K562 (cell line): Measurements from ENCODE around the gene YKT6.

Experiments
- CBX5 ChIP-seq: IDR thresholded peaks from 2 replicates; pipeline ENCODE4 v1.6.1; 2014; ENCODE audit warnings: low read depth, borderline replicate concordance
- CREB1 ChIP-seq, 2 experiments: sonication (generic) in 1 of 2; formaldehyde crosslinking in 1 of 2; IDR thresholded peaks; 2 replicates each; pipeline versions ENCODE4 v1.6.1 to v1.8.0; 2012 to 2022; ENCODE audit warnings: inconsistent platforms in 1 of 2, mild to moderate bottlenecking in 1 of 2, missing genetic modification reagents in 1 of 2, moderate library complexity in 1 of 2
- CSDE1 ChIP-seq, 2 experiments: fragments of 450-650 bp; IDR thresholded peaks; 2 replicates each; pipeline ENCODE4 v1.6.1; 2016; ENCODE audit warnings: mild to moderate bottlenecking in 1 of 2
- LARP7 ChIP-seq: fragments of 450-650 bp; IDR thresholded peaks from 2 replicates; pipeline ENCODE4 v1.6.1; 2016
- NFIX ChIP-seq: fragments of 250-450 bp; sonication (Bioruptor Pico); IDR thresholded peaks from 2 replicates; pipeline ENCODE4 v1.4.0; 2020; ENCODE audit warnings: low read depth, mild to moderate bottlenecking, moderate library complexity
- RBM34 ChIP-seq: fragments of 200-400 bp; formaldehyde crosslinking; IDR thresholded peaks from 2 replicates; pipeline ENCODE4 v1.6.1; 2018; ENCODE audit warnings: low read length, borderline replicate concordance; ENCODE audit not compliant: insufficient read depth
- SAFB2 ChIP-seq: fragments of 200-400 bp; formaldehyde crosslinking; IDR thresholded peaks from 2 replicates; pipeline ENCODE4 v1.6.1; 2018; ENCODE audit warnings: borderline replicate concordance, low read length, low read depth, moderate library complexity; ENCODE audit not compliant: severe bottlenecking
- SIN3A ChIP-seq, 2 experiments: fragments of 150-350 bp in 1 of 2; IDR thresholded peaks; 2 replicates each; pipeline ENCODE4 v1.6.1; 2011 to 2016; ENCODE audit warnings: borderline replicate concordance in 2 of 2, low read depth in 2 of 2, low read length in 2 of 2, mild to moderate bottlenecking in 2 of 2, moderate library complexity in 2 of 2; ENCODE audit not compliant: control insufficient read depth in 1 of 2
- ZBTB8A ChIP-seq: fragments of 450-650 bp; IDR thresholded peaks from 2 replicates; pipeline ENCODE4 v1.6.1; 2018; ENCODE audit warnings: mild to moderate bottlenecking, moderate library complexity; ENCODE audit not compliant: partially characterized antibody
- ZNF780A ChIP-seq: fragments of 250-450 bp; sonication (Bioruptor Pico); IDR thresholded peaks from 2 replicates; pipeline ENCODE4 v1.5.0; 2021; ENCODE audit warnings: mild to moderate bottlenecking
- TF ChIP-seq, protein P1 (sequence below), 2 experiments: fragments of 450-650 bp; formaldehyde crosslinking in 1 of 2; IDR thresholded peaks; 2 replicates each; pipeline versions ENCODE4 v1.4.0 to v1.6.1; 2014 to 2020; ENCODE audit warnings: mild to moderate bottlenecking in 2 of 2, borderline replicate concordance in 1 of 2, low read depth in 1 of 2
- TF ChIP-seq, protein P2 (sequence below), 2 experiments: fragments of 450-650 bp in 1 of 2; sonication (generic) in 1 of 2; formaldehyde crosslinking in 1 of 2; IDR thresholded peaks; 2 replicates each; pipeline versions ENCODE4 v1.7.1 to v1.9.0; 2016 to 2022; ENCODE audit warnings: inconsistent platforms in 1 of 2, mild to moderate bottlenecking in 1 of 2, missing genetic modification reagents in 1 of 2
- TF ChIP-seq, protein P3 (sequence below), 3 experiments: IDR thresholded peaks in 2 of 3; conservative IDR thresholded peaks in 1 of 3; 2 replicates each; pipeline ENCODE4 v1.5.1; 2011 to 2012; ENCODE audit warnings: low read length in 3 of 3, mild to moderate bottlenecking in 3 of 3, control low read depth in 2 of 3, improper control_type of control experiment in 1 of 3, inconsistent platforms in 1 of 3, low read depth in 1 of 3, mixed read lengths in 1 of 3, moderate library complexity in 1 of 3; ENCODE audit not compliant: insufficient read depth in 2 of 3

DNA sequence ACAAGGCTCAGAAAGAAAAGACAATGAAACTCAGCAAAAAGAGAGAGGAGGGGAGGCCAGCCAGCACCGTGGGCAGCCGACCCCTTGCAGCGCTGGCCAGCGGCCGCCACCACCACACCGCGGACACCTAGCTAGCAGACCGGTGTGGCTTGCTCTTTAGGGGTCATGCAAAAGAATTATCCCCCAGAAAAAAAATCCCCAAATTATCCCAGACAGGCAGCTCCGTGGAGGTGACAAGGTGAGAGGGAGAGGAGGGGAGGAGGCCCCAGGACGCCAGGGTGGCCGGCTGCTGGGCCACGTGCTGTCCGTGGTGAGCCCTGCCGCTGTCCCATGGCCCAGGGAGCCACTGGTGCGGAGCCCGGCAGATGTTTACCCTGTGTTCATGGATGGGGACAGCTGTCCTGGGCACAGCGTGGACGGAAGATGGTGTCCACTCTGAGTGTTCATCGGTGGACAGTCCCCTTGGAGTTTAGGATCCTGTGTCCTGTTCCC is 16.5 kb downstream of the YKT6 start:
- TF ChIP-seq ZNF780A: no peak
- TF ChIP-seq SIN3A (IDR thresholded peaks at IDR 0.05; ENCODE audit: borderline replicate concordance in 2 of 2, control insufficient read depth in 1 of 2, low read depth in 2 of 2, low read length in 2 of 2): no peak
- no peak for TF ChIP-seq CREB1 (IDR thresholded peaks at IDR 0.05)
- TF ChIP-seq CREB1 (CRISPR knock-in tag; IDR thresholded peaks at IDR 0.05): no peak
- no peak for TF ChIP-seq CSDE1 (IDR thresholded peaks at IDR 0.05)
- no peak for TF ChIP-seq SAFB2
- TF ChIP-seq, protein P1, sequence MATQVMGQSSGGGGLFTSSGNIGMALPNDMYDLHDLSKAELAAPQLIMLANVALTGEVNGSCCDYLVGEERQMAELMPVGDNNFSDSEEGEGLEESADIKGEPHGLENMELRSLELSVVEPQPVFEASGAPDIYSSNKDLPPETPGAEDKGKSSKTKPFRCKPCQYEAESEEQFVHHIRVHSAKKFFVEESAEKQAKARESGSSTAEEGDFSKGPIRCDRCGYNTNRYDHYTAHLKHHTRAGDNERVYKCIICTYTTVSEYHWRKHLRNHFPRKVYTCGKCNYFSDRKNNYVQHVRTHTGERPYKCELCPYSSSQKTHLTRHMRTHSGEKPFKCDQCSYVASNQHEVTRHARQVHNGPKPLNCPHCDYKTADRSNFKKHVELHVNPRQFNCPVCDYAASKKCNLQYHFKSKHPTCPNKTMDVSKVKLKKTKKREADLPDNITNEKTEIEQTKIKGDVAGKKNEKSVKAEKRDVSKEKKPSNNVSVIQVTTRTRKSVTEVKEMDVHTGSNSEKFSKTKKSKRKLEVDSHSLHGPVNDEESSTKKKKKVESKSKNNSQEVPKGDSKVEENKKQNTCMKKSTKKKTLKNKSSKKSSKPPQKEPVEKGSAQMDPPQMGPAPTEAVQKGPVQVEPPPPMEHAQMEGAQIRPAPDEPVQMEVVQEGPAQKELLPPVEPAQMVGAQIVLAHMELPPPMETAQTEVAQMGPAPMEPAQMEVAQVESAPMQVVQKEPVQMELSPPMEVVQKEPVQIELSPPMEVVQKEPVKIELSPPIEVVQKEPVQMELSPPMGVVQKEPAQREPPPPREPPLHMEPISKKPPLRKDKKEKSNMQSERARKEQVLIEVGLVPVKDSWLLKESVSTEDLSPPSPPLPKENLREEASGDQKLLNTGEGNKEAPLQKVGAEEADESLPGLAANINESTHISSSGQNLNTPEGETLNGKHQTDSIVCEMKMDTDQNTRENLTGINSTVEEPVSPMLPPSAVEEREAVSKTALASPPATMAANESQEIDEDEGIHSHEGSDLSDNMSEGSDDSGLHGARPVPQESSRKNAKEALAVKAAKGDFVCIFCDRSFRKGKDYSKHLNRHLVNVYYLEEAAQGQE (IDR thresholded peaks at IDR 0.05; ENCODE audit: borderline replicate concordance): no peak
- TF ChIP-seq, protein P1 (CRISPR knock-in tag; IDR thresholded peaks at IDR 0.05; ENCODE audit: low read depth): no peak
- no peak for TF ChIP-seq NFIX (CRISPR knock-in tag)
- no peak for TF ChIP-seq RBM34
- TF ChIP-seq, protein P2, sequence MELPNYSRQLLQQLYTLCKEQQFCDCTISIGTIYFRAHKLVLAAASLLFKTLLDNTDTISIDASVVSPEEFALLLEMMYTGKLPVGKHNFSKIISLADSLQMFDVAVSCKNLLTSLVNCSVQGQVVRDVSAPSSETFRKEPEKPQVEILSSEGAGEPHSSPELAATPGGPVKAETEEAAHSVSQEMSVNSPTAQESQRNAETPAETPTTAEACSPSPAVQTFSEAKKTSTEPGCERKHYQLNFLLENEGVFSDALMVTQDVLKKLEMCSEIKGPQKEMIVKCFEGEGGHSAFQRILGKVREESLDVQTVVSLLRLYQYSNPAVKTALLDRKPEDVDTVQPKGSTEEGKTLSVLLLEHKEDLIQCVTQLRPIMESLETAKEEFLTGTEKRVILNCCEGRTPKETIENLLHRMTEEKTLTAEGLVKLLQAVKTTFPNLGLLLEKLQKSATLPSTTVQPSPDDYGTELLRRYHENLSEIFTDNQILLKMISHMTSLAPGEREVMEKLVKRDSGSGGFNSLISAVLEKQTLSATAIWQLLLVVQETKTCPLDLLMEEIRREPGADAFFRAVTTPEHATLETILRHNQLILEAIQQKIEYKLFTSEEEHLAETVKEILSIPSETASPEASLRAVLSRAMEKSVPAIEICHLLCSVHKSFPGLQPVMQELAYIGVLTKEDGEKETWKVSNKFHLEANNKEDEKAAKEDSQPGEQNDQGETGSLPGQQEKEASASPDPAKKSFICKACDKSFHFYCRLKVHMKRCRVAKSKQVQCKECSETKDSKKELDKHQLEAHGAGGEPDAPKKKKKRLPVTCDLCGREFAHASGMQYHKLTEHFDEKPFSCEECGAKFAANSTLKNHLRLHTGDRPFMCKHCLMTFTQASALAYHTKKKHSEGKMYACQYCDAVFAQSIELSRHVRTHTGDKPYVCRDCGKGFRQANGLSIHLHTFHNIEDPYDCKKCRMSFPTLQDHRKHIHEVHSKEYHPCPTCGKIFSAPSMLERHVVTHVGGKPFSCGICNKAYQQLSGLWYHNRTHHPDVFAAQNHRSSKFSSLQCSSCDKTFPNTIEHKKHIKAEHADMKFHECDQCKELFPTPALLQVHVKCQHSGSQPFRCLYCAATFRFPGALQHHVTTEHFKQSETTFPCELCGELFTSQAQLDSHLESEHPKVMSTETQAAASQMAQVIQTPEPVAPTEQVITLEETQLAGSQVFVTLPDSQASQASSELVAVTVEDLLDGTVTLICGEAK (IDR thresholded peaks at IDR 0.05): no peak
- TF ChIP-seq, protein P2 (CRISPR knock-in tag; IDR thresholded peaks at IDR 0.05): no peak
- TF ChIP-seq LARP7: no peak
- TF ChIP-seq, protein P3, sequence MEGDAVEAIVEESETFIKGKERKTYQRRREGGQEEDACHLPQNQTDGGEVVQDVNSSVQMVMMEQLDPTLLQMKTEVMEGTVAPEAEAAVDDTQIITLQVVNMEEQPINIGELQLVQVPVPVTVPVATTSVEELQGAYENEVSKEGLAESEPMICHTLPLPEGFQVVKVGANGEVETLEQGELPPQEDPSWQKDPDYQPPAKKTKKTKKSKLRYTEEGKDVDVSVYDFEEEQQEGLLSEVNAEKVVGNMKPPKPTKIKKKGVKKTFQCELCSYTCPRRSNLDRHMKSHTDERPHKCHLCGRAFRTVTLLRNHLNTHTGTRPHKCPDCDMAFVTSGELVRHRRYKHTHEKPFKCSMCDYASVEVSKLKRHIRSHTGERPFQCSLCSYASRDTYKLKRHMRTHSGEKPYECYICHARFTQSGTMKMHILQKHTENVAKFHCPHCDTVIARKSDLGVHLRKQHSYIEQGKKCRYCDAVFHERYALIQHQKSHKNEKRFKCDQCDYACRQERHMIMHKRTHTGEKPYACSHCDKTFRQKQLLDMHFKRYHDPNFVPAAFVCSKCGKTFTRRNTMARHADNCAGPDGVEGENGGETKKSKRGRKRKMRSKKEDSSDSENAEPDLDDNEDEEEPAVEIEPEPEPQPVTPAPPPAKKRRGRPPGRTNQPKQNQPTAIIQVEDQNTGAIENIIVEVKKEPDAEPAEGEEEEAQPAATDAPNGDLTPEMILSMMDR (IDR thresholded peaks at IDR 0.05 in 2 of 3, conservative IDR thresholded peaks at IDR 0.05 in 1 of 3; ENCODE audit: insufficient read depth in 2 of 3, low read depth in 1 of 3, low read length in 3 of 3): no peak
- no peak for TF ChIP-seq ZBTB8A
- TF ChIP-seq CBX5: no peak
